Measurements from ENCODE around the gene THEM4.

DNA sequence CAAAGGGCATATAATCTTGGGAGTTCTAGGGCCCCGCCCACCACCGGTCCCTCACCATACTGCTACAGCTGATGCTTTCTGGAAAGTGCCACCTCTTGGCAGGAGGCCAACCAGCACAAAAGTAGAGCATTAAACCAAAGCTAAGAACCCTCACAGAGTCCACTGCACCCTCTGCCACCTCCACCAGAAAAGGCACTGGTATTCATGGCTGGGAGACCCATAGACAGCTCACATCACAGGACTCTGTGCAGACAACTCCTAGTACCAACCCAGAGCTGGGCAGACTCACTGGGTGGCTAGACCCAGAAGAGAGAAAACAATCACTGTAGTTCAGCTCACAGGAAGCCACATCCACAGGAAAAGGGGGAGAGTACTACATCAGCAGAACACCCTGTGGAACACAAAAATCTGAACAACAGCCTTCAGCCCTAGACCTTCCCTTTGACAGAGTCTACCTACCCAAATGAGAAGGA, 10.8 kb downstream of the THEM4 start:
- TF ChIP-seq CTCF (IDR thresholded peaks at IDR 0.05), result no peak
- no peak for TF ChIP-seq POLR2A (IDR thresholded peaks at IDR 0.05)

All from testis (tissue), 2 donors.